Left ventricle myocardium inferior (tissue), 1 donor: ENCODE measurements around the gene RMND5B. TPM values are rescaled to one million over a fixed set of nuclear protein-coding genes. Genes with fewer than 3 reads are reported as not detected.

ENCODE experiments used
- DNase-seq: peaks from one replicate; pipeline ENCODE4 v3.0.0-alpha.2; 2020
- H3K27ac ChIP-seq: fragments of 200-600 bp; replicated peaks from 2 replicates; pipeline ENCODE4 v1.8.0; 2021
- H3K27me3 ChIP-seq: fragments of 200-600 bp; 2 replicates; pipeline ENCODE4 v1.8.0; 2021; ENCODE audit warnings: low read depth
- H3K36me3 ChIP-seq: fragments of 200-600 bp; 2 replicates; pipeline ENCODE4 v1.8.0; 2021
- H3K4me1 ChIP-seq: fragments of 200-600 bp; 2 replicates; pipeline ENCODE4 v1.8.0; 2021
- H3K4me3 ChIP-seq: fragments of 200-600 bp; 2 replicates; pipeline ENCODE4 v1.8.0; 2021; ENCODE audit warnings: mild to moderate bottlenecking, moderate library complexity
- H3K9me3 ChIP-seq: fragments of 200-600 bp; replicated peaks from 2 replicates; pipeline ENCODE4 v1.8.0; 2021
- intact Hi-C: fragments of 100-400 bp; cut with micrococcal nuclease; formaldehyde crosslinking; loops from one replicate; pipeline ENCODE4 v1.11.0; 2022
- total RNA-seq: library from RNA; stranded (reverse); fragmentation: NEBNext Ultra II Directional; extraction: Animal tissue kit (Norgen Biotek cat#: 25700); gene quantifications from one replicate; pipeline ENCODE4 v1.2.1, GENCODE V29; 2021
- TF ChIP-seq, protein P1 (sequence below): fragments of 200-600 bp; IDR thresholded peaks from 2 replicates; pipeline ENCODE4 v1.8.0; 2021; ENCODE audit warnings: antibody characterized with exemption, mild to moderate bottlenecking, borderline replicate concordance
- donor health status: DM: no; HTN: yes; CAD: no; lungs with severe emphysema.

The RMND5B gene
- total RNA-seq, 1 donor from 2014 or later: 38.9 TPM

DNA sequence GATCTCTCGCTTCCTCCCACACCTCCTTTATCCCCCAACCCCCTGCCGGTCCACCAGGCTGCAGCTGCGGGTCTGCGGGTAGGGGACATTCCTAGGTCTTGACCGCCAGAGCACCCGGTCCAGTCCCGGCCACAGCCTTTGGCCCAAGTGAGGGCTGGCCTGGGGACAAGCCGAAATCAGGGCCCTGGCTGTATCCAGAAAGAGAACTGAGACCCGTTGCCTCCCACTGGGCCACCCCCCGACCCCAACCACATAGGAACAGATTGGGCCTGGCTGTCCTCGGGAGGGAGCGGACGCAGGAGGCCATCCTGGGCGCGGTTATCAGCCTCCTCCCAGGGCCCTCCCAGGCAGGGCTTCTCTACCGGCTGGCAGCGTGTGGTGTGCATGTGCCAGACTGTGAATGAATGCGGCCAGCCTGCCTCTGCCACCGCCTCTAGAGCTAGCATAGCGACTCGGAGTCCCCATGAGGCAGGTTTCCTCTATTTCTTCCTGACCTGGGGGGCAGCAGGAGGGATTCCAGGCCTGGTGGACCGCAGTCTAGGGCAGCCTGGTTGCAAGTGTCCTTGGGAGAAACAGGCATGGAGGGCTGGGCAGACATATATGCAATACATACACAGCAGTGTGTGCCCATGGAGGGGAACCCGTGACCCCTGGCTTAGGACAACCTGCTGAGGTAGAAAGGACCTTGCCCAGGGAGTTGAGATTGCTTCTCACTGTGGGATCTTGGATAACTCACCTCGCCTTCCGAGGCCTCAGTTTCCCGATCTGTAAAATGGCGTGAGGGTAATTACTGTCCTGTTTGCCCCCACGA lies 16.3 kb upstream of the RMND5B start:
- Histone ChIP-seq H3K9me3 (peaks cover 6% of the 10 kb centered on the region), H3K27me3 (peaks cover 78% of the 10 kb centered on the region), H3K4me3 (peak overlapping the region; percentile 72), H3K4me1 (peaks cover 49% of the 10 kb centered on the region), H3K27ac (peak overlapping the region; percentile 90), H3K36me3 (no peaks in the 10 kb centered on the region)
- intact Hi-C loops: no loop called here
- TF ChIP-seq, protein P1, sequence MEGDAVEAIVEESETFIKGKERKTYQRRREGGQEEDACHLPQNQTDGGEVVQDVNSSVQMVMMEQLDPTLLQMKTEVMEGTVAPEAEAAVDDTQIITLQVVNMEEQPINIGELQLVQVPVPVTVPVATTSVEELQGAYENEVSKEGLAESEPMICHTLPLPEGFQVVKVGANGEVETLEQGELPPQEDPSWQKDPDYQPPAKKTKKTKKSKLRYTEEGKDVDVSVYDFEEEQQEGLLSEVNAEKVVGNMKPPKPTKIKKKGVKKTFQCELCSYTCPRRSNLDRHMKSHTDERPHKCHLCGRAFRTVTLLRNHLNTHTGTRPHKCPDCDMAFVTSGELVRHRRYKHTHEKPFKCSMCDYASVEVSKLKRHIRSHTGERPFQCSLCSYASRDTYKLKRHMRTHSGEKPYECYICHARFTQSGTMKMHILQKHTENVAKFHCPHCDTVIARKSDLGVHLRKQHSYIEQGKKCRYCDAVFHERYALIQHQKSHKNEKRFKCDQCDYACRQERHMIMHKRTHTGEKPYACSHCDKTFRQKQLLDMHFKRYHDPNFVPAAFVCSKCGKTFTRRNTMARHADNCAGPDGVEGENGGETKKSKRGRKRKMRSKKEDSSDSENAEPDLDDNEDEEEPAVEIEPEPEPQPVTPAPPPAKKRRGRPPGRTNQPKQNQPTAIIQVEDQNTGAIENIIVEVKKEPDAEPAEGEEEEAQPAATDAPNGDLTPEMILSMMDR: no peak
- no peak for DNase-seq

GRCh38 chr5:178115136-178115813 lies 15.5 kb upstream of the RMND5B start:
- H3K36me3 ChIP-seq: no peaks in the 10 kb centered on the region
- DNase-seq: no peak
- H3K27me3 ChIP-seq: peaks cover 78% of the 10 kb centered on the region
- peak overlapping the region; percentile 72 for H3K4me3 ChIP-seq
- TF ChIP-seq, protein P1: no peak
- intact Hi-C loops: no loop called here
- peaks cover 49% of the 10 kb centered on the region for H3K4me1 ChIP-seq
- H3K9me3 ChIP-seq: peaks cover 6% of the 10 kb centered on the region
- H3K27ac ChIP-seq: peak overlapping the region; percentile 90

GRCh38 chr5:178115814-178116142 lies 15.0 kb upstream of the RMND5B start:
- peaks cover 49% of the 10 kb centered on the region for H3K4me1 ChIP-seq
- TF ChIP-seq, protein P1: no peak
- peaks cover 6% of the 10 kb centered on the region for H3K9me3 ChIP-seq
- H3K36me3 ChIP-seq: no peaks in the 10 kb centered on the region
- peaks cover 74% of the 10 kb centered on the region for H3K27me3 ChIP-seq
- intact Hi-C loops: no loop called here
- DNase-seq: no peak
- H3K27ac ChIP-seq: peak overlapping the region; percentile 90
- peak overlapping the region; percentile 72 for H3K4me3 ChIP-seq

DNA sequence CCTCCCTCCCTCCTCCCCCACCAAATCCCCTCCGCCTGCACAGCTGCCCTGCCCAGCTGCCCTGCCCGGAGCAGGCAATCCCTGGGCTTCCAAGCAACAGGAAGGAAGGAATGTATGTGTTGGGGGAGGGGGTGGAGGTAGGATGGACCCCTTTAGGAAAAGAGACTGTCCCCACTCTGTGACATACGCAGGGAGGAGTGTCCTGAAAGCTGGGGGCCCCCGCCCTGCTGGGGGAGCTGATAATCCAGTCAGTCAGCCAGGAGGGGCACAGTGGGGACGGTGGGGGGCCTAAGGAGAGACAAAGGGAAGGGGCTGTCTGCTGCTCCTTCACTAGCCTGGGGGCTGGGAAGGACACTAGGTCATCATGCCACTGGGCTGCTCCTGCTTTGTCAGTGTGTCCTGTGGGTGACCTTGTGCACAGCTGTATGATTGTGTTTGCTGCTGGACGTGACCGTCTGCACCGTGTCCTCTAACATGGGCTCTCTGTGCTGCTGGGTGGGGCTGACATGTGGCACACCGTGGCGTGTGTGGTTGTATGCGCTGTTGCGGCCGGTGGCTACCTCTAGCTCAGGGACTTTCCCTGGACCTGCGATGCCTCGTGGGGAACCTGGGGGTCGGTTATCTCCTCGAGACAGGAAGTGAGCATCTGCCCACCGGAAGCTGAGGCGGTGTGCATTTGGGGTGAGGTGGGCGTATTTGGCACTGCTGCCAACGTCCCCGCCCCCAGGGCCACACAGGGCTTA lies 14.5 kb upstream of the RMND5B start:
- peak overlapping the region; percentile 72 for H3K4me3 ChIP-seq
- TF ChIP-seq, protein P1: no peak
- intact Hi-C loops: no loop called here
- H3K27me3 ChIP-seq: peaks cover 69% of the 10 kb centered on the region
- H3K27ac ChIP-seq: peak overlapping the region; percentile 90
- peaks cover 6% of the 10 kb centered on the region for H3K9me3 ChIP-seq
- peaks cover 54% of the 10 kb centered on the region for H3K4me1 ChIP-seq
- no peaks in the 10 kb centered on the region for H3K36me3 ChIP-seq
- DNase-seq: no peak

DNA sequence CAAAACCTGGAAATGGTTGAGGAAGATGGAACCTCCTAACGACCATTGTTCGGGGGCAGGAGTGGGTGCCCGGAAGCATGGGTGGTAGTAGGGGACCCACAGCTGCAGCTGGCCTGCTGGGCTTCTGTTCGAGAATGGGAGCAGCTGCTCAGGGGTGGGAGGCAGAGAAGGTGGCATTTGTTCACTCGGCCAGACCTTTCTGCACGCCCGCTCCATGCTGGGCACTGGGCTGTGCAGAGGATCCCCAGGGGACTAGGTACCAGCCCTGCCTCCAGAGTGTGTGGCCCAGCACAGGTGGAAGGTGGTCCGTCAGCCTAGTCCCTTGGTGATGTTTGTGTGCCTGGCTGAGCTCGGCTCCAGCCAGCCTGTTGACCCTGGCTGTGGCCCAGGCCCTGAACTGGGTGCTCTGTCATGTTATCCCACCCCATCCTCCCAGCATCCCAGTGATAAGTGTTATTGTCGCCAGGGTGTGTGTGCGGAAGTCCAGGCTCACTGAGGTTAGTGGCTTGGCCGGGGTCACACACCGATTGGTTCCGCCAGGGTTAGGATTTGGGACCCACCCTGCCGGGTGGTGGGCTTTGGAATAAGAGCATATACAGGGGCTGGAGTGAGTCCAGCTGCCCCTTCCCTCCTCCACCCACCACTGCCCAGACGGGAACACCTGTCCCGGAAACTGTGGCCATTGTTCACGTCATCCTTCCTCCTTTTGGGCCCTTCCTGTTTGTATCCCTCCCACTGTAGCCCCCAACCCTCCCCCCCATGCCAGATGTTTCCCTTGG lies 12.7 kb upstream of the RMND5B start:
- H3K9me3 ChIP-seq: no peaks in the 10 kb centered on the region
- intact Hi-C loops: no loop called here
- H3K36me3 ChIP-seq: no peaks in the 10 kb centered on the region
- H3K27me3 ChIP-seq: peaks cover 54% of the 10 kb centered on the region
- H3K4me3 ChIP-seq: peak overlapping the region; percentile 72
- H3K27ac ChIP-seq: peak overlapping the region; percentile 90
- H3K4me1 ChIP-seq: peaks cover 67% of the 10 kb centered on the region
- no peak for DNase-seq
- TF ChIP-seq, protein P1: no peak
